Fibroblast of upper back skin (primary cell): Measurements from ENCODE around the gene COMT.

ENCODE experiments used
- DNase-seq: peaks from one replicate; pipeline ENCODE4 v3.0.0-alpha.2; 2013

Gene COMT

DNA sequence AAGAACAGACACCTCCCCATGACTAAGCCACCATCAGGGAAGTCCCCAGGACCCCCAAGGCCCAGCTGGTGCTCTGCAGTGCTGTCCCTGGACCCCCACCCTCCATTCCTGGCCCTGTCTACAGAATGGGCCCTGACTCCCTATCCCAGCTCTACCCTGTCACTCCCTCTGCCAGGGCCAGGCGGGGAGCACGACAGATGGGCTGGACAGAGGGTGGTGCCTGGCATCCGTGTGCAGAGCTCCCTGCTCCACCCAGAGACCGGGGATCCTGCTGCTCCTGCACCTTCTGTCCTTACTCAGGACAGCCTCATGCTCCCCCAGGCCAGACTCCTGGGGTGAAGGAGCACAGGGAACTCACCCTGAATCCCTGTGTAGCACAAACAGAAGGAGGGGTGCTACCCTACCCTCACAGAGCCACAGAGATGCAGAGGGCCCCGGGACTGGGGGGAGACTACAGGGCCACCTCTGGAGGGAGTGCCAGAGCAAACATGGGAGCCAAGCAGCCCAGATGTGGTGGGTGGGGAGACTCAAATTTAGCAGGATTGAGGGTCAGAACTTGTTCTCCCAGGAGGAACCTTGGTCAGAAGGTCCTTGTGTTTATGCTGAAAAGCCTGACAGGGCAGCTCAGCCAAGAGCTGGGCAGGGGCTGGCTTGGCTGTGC lies 73.1 kb downstream of the COMT start:
- DNase-seq = no peak

DNA sequence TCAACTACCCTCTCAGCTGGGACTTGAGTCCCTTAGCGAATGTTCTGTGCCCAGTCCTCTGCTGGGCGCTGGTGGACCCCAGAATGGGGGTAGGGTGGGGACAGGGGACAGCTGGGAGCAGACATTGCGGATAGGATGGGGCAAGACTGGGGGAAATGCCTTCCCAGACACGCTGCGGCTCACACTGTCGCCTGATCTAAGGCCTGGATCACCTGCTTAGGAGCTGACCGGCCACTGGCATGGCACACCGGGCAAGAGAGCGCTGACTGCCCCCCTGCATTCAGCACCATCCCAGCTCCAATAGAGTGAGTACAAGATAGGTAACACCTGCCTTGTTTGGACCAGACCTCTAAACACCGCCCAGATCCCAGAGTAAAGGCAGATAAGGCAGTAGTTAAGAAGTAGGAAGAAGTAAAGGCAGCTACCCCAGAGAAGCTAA lies 73.6 kb downstream of the COMT start:
- no peak for DNase-seq

DNA sequence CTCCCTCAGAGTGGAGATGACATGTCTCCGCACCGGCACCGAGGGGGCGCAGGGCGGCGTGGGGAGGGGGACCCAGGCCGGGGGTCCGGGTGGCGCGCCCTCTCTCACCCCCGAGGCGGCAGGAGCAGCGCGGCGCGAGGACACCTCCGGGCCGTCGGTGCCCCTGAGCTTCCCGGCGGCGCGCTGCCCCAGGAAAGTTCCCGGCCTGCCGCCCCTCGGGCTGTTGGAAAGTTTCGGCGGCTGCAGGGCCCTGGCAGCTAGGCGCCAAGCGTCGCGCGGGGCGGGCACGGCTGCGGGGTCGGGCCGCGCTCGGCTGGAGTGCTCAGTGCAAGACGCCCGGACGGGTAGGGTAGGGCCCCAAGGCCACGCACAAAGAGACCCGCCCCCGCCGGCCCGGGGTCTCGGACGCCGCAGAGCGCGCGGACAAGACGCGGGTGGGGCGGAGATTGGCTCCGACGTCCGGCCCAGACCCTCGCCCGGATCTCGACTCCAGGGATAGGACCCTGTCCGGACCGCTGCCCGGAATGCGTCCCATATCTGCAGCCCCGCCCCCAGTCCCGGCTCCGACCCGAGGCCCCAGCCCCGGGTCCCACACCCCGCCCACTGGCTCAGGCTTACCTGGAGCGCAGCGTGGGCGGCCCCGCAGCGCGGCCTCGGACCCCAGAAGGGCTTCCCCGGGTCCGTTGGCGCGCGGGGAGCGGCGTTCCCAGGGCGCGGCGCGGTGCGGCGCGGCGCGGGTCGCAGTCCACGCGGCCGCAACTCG lies 74.6 kb downstream of the COMT start:
- DNase-seq = no peak

DNA sequence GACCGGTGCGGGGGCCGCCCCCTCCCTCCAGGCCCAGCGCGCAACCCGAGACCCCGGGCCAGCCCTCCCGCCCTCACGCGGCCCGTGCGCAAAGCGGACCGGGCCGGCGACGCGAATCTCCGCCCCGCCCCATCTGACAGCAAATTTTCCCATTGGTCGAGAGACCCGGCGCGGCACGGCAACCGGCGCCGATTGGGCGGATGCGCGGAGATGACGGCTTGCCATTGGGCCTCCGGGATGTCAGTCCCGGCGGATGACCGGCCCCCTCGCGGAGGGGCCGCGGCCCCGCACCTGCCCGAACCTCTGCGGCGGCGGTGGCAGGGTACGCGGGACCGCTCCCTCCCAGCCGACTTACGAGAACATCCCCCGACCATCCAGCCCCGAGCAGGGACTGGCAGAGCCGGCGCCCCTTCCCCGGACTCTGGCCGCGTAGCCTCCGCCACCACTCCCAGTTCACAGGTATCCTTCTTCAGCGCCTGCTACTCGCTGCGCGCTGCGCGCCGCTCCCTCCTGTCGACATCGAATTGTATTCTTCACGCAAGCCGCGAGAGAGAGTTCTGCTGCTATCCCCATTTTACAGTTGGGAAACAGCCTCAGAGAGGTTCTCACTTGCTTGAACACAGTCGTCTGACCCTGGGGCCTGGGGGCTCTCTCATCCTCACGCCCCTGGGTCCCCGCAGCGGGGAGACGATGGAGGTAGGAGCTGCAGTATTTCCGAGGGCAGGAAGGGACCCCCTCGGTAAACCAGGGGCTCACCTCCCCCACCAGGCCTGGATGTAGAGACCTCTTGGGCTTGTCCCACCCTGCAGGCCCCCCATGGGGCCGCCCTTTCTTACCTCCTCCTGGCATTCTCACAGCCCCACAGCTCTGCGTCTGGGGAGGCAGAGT lies 75.4 kb downstream of the COMT start, which contains the start of gene ARVCF:
Gene ARVCF, minus strand, starts transcription at position 90 of the 888 bp plus-strand sequence. CDS start 26,029 bp downstream, outside the sequence.
- DNase-seq = peak; percentile 80

DNA sequence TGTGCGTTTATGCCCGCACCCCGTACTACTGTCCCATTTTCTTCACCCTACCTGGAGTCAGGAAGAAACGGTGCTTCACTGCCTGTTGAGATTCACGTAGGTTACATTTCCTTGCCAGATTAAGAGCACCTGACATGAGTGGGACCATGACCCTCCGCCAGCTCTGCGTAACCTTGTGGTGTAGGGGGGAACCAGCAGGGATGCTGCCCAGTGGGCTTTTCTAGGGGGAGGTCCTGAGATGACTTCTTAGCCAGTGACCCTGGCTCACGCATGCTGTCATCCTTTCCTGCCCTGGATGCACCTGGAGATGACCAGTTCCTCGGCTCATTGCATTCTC lies 76.0 kb downstream of the COMT start:
- DNase-seq = no peak

DNA sequence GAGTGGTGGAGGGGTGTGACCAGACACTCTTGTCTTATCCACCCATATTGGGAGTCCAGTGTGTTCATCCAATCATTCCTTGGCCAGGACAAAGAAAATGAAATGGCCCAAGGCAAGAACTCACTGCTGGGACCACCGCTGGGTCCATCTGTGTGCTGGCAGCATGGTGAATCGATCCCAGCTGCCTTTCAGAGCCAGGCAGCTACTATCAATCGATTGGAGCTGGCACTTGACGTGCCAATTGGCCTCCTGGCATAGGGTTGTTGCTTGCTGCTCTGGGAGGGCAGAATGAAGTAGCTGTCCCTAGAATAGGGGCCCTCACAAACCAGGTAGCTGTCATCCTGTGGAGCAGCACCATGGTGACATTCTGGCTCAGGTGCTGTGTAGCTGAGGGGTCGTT lies 76.4 kb downstream of the COMT start:
- no peak for DNase-seq
